HepG2 (cell line): ENCODE data around the gene NIN. TPM values are rescaled to one million over a fixed set of nuclear protein-coding genes. Genes with fewer than 3 reads are reported as not detected.

Experiments
- ZNF768 ChIP-seq: sonication (generic); formaldehyde crosslinking; IDR thresholded peaks from 2 replicates; pipeline ENCODE4 v1.4.0; 2020; ENCODE audit warnings: missing genetic modification reagents
- polyA plus RNA-seq, 8 experiments: library from polyadenylated mRNA; depleted of rRNA in 3 of 8; stranded (reverse) in 7 of 8; unstranded in 1 of 8; fragments of >200 nt; fragmentation: Illumina TruSeq in 4 of 8; extraction: Trizol in 4 of 8; gene quantifications; 2 replicates each; pipeline versions ENCODE4 v1.2.1 to v1.2.3, GENCODE V29; 2011 to 2016; ENCODE audit warnings: low read depth in 4 of 8, missing spikeins in 1 of 8, mixed read lengths in 1 of 8; ENCODE audit not compliant: insufficient read depth in 1 of 8
- small RNA-seq, 3 experiments: library from RNA; depleted of rRNA; stranded (forward); fragments of <200 nt; gene quantifications; one replicate each; pipeline ENCODE3, GENCODE V24; 2012; ENCODE audit warnings: low read depth in 2 of 3, low replicate concordance in 1 of 3; ENCODE audit not compliant: insufficient read length in 3 of 3, insufficient read depth in 2 of 3
- total RNA-seq, 5 experiments: library from RNA; depleted of rRNA; stranded (reverse); fragments of >200 nt; fragmentation: Illumina TruSeq; extraction: Trizol; gene quantifications; 2 replicates each; pipeline ENCODE4 v1.2.3, GENCODE V29; 2016; ENCODE audit warnings: low read depth in 1 of 5
- TF ChIP-seq, protein P1 (sequence below): sonication (generic); formaldehyde crosslinking; IDR thresholded peaks from 2 replicates; pipeline ENCODE4 v1.8.0; 2022; ENCODE audit warnings: mild to moderate bottlenecking, missing genetic modification reagents

The NIN gene
- total and polyA plus RNA-seq, 2 of the 13 experiments (the other 11 are each of a cell fraction or from before 2014, with no cell fraction given), result 2.8 to 9.7 TPM

DNA sequence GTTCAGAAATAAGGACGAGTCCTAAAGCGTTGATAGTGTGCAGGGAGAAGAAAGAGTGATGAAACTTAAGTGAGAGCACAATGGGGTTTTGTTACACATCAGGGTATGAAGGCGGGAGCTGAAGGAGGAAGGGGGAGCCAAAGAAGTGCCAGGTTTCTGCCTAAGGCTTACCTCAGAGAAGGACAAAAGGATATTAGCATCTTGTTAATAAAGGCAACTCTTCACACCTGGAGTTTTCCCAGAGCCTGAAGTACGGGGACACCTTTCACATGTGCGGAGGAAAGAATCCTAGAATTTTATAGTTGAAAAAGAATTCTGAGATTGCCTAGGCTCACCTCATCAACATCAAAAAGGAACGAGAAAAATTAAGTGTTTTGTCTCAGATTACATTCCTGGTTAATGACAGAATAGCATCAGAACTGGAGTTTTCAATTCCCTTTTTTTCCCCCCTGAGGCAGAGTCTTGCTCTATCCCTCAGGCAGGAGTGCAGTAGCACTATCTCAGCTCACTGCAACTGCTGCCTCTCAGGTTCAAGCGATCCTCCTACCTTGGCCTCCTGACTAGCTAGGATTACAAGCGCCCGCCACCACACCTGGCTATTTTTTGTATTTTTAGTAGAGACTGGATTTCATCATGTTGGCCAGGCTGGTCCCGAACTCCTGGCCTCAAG is 160.6 kb downstream of the NIN start (continued):
- TF ChIP-seq, protein P1, sequence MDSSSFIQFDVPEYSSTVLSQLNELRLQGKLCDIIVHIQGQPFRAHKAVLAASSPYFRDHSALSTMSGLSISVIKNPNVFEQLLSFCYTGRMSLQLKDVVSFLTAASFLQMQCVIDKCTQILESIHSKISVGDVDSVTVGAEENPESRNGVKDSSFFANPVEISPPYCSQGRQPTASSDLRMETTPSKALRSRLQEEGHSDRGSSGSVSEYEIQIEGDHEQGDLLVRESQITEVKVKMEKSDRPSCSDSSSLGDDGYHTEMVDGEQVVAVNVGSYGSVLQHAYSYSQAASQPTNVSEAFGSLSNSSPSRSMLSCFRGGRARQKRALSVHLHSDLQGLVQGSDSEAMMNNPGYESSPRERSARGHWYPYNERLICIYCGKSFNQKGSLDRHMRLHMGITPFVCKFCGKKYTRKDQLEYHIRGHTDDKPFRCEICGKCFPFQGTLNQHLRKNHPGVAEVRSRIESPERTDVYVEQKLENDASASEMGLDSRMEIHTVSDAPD (CRISPR knock-in tag), result no peak
- no peak for TF ChIP-seq ZNF768 (CRISPR knock-in tag)

Small RNA genes lying within 50 kb of the gene (small RNA-seq; reads per million reads assigned to genes)
- 0 reads per million in 3 experiments for gene RF00593

Other genes starting within 250 kb of the NIN start
- 8.1 and 8.2 TPM in 2 replicates for gene SAV1, start 162.9 kb downstream of the NIN start, total RNA-seq (2016; rRNA removed; fragmentation: Illumina TruSeq; extraction: Trizol)
- gene SAV1, start 162.9 kb downstream of the NIN start, polyA plus RNA-seq (2011; rRNA removed), result 6.2 and 7.3 TPM in 2 replicates
- not detected in 2 replicates for gene ABHD12B, start 40.9 kb upstream of the NIN start, total RNA-seq (2016; rRNA removed; fragmentation: Illumina TruSeq; extraction: Trizol)
- gene ABHD12B, start 40.9 kb upstream of the NIN start, polyA plus RNA-seq (2011; rRNA removed), result not detected in 2 replicates
- gene PYGL, start 113.3 kb upstream of the NIN start, total RNA-seq (2016; rRNA removed; fragmentation: Illumina TruSeq; extraction: Trizol), result 110 and 138 TPM in 2 replicates
- 93.4 and 98.4 TPM in 2 replicates for gene PYGL, start 113.3 kb upstream of the NIN start, polyA plus RNA-seq (2011; rRNA removed)